Measurements from ENCODE around the gene PIP5K1C.

Gene PIP5K1C

DNA sequence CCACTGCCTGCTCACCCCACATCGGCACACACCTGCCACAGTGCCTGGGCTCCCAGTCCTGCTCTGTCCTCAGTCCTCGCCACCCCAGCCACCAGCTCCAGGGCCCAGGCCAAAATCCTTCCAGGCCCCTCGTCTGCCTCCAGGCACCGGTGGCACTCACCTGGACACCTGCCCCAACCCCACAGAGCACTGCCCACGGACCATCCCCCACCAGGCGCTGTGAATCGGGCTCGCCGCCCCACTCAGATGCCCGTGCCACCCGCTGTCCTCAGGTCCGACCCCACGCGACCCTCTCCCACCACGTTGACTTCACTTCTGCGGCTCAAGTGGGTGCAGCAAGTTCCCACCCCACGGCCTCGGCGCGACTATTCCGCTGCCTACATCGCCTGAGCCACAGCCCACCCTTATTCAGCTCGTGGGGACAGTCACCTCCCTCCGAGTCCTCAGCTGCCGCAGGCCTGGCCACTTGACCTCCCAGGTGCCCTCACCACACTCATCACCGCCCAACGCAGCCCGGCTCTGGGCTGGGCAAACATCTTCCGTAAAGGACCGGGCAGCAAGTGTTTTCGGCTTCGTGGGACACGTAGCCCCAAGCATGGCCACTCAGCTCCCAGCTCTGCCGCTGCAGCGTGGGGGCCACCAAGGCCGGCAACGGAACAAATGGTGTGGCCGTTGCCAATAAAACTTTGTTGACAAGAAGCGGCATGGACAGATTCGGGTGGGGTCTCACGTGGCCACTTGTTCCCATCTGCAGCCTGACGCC is 5.7 kb downstream of the PIP5K1C start:
- DNase-seq = no peak

DNA sequence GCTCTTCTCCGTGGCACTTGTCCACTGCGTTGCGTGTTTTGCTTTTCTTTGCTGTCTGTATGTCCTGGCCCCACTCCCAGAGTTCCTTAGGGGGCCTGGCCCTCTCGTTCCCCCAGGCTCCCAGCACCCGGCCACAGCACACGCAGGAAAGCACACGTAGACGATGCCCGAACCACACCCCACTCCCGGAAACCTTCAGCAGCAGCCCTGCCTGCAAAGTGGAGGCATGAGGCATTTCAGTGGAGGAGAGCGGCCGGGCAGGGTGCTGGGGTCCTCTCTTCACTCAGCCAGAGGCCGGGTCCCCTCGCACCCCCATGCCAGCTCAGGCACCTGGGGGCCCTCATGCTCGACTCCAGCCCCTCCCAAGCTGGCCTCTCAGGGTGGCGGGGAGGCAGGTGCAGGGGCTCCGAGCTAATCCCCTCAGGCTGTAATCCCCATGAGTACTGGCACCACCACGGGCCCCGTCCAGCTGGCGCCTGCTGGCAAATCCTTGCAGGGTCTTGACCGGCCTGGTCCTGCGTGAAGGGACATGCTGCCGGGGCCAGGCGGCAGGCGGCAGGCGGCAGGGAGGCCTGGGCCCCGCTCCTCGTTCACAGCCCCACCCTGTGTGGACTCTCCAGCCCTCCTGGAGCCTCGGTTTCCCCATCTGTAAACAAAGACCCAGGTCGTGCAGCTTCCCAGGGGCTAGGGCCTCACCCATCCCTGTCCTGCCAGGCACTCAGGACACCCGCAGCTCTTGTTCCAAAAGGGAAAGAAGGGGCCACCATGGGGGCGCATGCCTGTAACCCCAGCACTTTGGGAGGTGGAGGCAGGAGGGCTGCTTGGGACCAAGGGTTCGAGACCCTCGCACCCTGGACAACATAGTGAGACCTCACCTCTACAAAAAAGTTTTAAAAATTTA is 7.0 kb downstream of the PIP5K1C start:
- DNase-seq = no peak

DNA sequence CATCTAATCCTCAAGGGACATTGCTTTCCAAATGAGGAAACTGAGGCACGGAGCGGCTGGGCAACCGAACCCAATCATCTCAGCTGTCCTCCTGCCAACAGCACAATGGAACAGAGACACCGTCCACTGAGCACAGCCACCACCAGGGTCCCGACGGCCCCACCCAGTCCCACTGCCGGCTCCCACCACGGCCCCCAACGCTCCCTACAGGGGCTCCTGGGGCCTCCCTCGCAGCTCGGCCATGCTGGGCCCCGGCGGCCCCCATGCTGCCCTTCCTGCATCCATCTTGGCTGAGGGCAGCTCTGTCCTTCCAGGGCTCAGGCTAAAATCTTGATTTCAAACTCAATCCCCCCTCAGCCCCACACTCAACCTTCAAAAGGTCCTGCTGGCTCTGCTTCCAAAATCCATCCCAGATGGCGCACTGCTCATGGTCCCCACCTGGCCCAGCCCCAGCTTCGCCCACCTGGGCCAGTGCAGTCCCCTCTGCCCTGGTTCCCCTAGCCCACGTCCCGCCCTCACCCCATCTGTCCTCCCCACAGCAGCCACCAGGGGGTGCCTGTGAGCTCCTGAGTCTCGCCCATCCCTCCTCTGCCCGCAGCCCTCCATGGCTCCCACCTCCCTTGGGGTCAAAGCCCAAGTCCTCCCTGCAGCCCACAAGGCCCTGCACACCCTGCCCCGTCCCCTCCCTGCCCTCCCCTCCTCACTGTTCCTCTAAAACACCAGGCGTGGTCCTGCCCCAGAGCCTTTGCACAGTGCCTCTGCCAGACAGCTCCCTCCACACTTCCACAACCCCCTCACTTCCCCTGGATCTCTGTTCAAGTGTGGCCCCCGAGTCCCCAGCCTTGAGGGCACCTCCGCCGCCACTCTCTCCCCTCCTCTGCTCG is 7.9 kb downstream of the PIP5K1C start:
- peak; percentile 53 for DNase-seq

DNA sequence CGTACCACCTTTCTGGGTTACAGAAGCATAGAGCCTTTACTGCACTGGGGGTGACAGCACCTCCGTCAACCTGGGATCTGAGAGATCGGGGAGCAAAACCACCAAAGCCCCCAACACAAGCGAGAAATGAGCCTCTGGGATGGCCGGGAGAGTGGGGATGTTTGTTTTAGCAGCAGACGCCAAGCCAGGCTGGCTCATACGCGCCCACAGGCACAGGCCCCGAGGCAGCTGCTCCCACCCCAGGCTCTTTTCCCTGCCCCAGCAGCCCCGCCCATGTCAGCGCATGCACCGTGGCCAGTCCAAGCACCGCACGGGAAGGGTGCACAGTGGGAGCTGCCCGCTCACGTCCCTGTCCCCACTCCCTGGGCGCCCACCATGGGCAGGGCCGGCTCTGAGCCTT is 8.5 kb downstream of the PIP5K1C start:
- DNase-seq = no peak

DNA sequence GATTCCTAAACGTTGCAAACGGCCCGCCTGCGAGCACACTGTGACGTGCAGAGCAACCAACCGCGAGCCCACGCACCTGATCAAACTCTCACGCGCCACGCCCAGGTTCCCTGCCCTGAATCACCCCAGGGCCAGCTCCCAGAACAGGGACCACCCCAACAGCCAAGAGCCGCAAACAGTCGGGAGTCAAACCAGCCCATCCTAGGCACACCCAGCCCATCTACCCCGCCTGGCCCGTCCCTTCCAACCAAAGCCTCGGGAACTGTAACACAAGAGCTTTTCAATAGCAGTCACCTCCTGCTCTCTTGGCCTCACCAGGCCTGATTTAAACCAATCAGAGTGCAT is 8.9 kb downstream of the PIP5K1C start:
- no peak for DNase-seq

DNA sequence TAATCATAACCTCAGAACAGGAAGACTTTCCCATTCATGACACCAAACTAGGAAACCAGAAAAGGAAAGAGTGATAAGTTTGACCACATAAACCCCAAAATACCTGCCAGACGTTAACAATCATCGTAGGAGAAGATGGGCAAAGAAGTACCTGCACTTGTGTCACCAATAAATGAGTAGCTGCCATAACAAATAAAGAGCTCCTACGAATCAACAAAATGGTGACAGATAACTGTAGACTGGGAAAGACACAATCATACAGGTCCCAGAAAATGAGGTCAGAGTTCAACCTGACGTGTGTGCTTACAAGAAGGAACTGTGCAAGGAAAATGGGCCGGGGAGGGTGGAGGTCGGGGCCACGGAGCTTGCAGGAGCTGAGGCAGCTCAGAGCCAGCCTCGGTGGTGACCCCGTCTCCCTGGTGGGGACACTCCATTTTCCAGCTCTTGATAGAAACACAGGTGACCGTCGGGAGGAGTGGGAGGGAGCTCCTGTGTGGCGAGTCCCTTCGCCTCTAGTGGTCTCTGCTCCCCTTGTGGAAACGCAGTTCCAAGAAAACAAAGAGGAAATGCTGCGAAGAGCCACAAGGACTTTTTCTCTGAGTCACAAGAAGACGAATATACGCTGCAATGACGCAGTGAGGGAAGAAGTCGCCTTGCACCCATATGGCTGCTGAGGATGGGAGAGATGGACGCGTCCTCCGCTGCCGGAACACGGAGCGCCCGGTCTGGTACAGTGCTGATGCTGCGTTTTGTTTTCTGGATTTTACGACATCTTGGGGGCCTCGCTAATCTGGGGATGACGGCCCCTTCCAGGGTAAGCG is 9.5 kb downstream of the PIP5K1C start:
- no peak for DNase-seq

DNA sequence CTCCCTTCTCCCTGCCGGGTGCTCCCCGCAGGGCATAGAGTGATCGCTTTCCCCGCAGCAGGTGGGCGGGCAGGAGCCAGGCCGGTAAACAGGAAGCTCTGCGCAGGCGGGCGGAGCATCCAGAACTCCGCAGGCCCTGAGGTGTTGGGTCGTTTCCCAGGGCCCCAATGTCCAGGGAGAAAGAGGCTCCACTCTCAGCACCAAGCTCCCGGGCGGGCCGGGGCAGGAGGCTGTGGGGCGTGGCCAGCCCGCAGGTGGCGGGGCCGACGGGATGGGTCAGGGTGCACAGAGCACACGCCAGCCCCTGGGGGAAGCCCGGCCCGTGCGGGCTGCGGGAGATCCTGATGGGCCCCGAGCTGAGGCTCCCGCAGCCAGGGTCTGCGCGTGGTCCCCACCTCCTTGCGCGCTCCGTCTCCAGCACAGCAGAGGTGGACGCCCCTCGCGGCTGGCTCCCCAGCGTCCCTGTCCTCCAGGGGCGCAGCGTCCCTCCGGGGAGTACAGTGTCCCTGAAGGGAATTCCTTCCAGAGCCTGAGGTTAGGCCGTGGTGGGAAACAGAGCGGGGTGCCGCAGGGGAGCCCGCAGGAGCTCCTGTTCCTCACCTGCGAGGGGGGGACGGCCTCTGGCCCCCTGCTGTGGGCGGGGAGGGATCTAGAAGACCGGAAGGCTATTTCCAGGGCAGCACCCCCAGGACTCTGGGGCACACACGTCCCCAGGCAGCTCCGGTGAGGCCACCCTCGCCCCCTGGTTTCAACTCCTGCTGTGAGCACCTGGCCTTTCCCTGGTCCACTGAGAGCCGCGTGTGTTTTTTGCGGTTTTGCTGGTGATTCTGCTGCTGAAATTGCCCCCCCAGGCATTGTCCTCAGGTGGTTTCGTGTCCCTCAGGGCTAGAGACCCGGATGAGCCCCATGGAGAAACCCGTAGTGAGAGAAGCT is 12.2 kb downstream of the PIP5K1C start:
- DNase-seq = peak; percentile 42

DNA sequence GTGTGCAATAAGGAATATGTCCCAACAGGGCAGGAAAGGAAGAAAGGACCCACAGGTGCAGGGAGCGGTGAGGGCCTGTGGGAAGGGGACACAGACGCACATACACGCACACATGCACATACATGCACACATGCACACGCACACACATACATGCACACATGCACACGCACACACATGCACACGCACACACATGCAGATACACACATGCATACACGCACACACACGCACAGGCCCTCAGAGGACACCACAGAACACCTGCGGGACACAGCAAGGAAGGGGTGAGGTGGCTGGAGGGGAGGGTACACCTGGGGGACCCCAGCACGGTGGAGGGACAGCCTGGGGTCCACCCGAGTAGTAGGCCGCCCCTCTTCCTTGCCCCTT is 12.9 kb downstream of the PIP5K1C start:
- no peak for DNase-seq

DNA sequence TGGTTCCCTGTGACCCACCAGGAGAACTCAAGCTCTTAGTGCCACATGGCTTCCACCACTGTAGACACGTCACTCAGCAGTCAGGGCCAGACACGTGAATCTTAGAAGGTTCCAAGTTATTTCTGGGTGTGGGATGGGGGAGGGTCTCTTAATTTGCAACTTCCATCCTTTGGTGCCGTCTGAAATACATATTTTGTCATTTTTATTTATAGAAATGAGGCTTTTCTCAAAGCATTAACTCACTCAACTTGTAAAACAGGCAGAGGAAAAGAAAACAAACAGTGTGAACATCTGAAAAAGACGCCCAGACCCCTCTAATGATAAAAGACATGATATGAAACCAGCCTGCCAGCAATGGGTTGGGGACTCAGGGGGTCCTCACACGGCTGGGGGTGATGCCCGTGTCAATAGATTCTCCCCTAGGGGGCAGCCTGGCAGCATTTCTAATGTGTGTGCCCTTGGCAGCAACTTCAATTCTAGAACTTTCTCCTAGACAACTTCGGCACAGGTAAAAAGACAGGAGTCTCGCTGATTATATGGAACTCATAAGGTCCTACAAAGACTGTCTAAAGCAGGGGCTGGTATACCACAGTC is 15.4 kb downstream of the PIP5K1C start:
- DNase-seq = no peak

DNA sequence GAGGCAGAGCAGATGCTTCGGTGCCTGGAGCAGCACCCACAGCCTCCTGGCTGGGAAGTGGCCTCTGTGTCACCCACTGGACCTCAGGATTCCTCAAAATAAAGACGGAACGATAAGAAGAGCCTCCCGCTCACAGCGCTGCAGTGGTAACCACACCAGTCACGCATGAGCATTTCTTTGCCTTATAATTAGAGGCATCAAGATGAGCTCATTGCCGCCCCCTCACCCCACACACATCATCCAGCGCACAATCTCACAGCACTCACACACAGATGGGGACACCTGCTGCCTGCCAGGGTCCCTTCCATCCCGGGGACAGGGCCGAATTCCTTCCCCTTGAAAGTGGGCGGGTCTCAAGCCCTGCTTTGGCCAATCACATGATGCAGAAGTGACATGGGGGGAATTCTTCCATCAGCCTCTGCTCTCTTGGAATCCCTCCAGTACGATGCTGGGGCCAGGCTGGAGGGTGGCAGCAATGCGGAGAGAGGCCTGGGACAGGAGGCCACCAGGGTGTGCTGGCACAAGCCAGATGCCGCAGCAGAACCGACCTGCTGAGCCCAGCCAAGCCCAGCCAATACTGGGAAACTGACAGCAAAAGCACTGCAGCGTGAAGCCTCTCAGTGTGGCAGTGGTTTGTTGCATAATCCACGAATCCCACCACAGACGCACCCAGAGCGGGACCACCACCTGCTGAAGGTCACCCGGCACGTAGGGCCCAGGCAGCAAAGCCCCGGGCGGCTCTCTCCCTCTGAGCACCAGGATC is 16.0 kb downstream of the PIP5K1C start:
- no peak for DNase-seq

DNA sequence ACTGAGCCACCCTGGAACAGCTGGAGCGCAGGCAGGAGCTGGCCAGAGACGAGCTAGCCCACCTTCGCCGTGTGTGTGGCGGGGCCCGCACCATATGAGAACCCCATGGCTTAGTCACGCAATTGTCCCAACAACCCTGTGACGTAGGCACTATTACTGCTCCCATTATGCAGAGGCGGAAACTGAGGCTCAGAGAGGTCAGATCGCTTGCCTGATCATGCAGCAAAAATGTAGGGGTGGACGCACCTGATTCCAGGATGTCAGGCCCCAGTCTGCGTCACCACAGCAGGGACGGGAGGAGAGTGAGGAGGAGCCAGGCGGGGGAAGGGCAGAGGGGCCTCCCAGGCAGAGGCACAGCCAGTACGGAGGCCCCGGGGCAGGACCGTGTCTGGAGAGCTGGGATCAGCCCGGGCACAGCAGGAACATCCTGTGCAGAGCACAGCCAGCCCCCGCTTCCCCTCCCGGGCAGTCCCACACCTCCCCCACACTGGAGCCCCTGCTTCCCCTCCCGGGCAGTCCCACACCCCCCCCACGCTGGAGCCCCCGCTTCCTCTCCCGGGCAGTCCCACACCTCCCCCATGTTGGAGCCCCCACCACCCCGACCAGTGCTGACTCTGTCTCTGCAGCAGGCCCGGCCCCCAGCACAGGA is 16.7 kb downstream of the PIP5K1C start:
- no peak for DNase-seq

DNA sequence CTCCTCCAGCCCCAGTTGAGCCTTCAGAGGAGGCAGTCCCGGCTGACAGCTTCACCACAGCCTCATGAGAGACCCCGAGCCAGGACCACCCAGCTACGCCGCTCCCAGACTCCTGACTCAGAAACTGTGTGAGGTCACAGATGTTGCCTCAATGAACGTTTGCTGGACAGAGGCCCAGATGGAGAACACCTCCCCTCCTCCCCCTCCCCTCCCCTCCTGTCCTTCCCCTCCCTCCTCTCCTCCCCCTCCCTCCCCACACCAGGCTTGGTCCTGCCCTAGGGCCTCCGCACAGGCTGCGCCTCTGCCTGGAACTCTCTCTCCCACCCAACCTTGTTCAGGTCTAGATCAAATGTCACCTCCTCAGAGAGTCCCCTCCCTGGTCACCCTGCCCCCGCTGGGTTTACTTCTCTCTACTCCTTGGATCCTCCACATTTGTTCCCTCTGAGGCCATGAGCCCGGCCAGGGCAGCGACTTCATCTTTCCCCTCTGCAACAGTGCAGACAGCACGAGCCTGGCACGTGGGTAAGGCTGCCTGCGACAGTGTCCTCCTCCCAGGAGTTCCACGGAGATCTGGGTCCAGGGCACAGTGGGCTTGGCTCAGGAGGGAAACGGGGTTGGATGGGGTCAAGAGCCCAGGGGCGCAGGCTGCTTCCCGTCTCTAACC is 17.4 kb downstream of the PIP5K1C start:
- no peak for DNase-seq

DNA sequence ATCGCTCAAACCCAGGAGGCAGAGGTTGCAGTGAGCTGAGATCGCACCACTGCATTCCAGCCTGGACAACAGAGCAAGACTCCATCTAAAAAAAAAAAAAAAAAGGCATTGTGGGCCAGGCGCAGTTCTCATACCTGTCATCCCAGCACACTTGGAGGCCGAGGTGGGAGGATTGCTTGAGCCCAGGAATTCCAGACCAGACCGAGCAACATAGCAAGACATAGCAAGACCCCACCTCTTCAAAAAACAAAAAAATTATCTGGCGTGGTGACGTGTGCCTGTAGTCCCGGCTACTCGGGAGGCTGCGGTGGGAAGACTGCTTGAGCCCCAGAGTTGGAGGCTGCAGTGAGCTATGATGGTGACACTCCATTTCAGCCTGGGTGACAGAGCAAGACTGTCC is 18.0 kb downstream of the PIP5K1C start:
- no peak for DNase-seq

DNA sequence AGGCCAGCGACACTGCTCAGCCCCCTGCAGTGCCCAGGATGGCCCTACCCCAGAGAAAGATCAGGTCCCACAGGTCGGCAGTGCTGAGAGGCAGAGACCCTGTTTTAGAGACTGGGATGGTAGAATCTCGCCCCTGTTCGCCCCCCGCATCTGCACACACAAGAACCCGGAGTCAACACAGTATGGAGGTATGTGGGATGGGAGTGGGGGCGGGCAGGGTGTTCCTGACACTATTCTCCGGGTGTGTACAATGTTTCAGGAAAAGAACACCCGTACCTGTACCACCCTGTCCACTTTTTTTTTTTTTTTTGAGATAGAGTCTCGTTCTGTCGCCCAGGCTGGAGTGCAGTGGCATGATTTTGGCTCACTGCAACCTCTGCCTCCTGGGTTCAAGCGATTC is 19.3 kb downstream of the PIP5K1C start:
- no peak for DNase-seq

DNA sequence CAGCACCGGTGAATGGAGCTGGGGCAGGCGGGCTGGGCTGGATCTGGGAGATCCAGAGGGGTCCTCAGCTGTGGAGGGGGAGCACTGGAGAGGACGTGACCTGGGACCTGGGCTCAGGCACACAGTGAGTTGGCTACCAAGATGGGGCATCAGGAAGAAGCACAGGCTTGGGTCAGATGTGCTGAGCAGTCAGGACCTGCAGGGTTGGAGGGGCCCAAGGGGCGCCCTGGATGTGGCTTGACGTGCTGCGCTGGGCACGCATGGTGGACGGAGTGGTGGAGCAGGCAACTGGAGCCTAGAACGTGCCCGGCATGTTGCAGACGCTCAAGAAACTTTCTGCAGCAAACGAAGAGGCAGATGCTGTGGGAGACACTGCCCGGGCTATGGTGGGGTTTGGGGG is 20.7 kb downstream of the PIP5K1C start:
- DNase-seq = no peak

DNA sequence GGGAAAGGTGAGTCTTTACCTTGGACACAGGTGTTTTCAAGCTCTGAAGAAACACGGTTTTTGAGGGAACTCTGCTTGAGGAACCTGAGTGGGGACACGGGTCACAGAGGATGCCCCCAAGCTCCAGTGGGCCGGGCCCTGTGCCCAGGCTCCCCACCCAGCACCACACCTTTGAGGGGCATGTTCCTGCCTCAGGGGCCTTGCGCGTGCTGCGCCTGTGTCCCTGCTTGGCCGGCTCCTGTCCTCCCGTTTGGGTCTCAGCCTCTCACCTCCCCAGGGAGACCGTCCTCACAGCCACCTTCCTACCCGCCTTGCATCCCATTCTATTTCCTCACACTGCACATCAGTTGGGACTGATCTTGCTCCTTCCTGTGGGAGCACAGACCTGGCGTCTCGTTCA is 21.1 kb downstream of the PIP5K1C start:
- no peak for DNase-seq

DNA sequence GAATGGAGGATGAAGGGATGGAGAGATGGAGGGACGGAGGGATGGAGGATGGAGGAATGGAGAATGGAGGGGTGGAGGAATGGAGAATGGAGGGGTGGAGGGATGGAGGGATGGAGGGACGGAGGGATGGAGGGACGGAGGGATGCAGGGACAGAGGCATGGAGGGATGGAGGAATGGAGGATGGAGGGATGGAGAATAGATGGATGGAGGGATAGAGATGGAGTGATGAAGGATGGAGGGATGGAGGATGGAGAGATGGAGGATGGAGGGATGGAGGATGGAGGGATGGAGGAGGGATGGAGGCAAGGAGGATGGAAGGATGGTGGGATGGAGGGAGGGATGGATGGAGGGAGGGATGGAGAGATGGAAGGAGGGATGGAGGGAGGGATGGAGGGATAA is 22.1 kb downstream of the PIP5K1C start:
- no peak for DNase-seq

DNA sequence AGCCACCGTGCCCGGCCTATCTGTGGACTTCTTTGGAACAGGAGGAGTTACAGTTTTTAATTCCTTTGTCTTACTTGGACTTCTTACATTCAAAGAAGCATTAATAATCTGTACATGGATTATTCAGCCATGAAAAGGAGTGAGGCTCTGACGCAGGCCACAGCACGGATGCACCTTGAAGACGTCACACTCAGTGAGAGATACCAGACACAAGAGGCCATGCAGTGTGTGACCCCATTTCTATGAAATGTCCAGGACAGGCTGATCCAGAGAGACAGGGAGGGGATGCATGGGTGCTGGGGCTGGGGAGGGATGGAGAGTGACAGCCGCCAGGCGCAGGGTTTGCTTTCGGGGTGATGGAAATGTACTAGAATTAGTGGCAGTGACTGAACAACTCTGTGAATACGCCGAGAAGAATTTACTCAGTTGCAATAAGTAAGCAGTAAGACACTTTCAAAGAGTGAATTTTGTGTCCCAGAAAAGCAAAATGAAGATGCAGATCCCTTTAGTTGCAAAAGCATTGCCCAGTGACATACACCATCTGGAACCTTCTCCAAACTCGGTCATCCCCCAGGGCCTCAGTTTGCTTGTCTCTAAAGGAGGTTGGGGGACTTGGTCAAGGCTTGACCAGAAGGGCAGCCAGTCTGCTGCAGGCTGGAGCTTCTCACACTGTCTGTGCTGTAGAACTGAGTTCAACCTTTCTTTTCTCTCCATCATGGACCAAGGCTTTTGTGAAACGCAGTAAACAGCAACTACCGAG is 25.3 kb downstream of the PIP5K1C start:
- DNase-seq = no peak

Measured in activated gamma-delta T cell treated with Interleukin-2 at 50 U/mL for 16 hours (primary cell).